OCI-LY3 (cell line): Measurements from ENCODE around the gene AHCYL1.

Experiments
- EZH2phosphoT487 ChIP-seq: fragments of 200-600 bp; shearing (Covaris generic); IDR thresholded peaks from 2 replicates; pipeline ENCODE4 v1.6.1; 2018; ENCODE audit warnings: antibody characterized with exemption, mixed run types, low read depth
- TF ChIP-seq, protein P1 (sequence below): fragments of 200-600, 300-600 bp; sonication (generic); IDR thresholded peaks from 2 replicates; pipeline ENCODE4 v1.5.1; 2014; ENCODE audit warnings: antibody characterized with exemption, low read length, low read depth

DNA sequence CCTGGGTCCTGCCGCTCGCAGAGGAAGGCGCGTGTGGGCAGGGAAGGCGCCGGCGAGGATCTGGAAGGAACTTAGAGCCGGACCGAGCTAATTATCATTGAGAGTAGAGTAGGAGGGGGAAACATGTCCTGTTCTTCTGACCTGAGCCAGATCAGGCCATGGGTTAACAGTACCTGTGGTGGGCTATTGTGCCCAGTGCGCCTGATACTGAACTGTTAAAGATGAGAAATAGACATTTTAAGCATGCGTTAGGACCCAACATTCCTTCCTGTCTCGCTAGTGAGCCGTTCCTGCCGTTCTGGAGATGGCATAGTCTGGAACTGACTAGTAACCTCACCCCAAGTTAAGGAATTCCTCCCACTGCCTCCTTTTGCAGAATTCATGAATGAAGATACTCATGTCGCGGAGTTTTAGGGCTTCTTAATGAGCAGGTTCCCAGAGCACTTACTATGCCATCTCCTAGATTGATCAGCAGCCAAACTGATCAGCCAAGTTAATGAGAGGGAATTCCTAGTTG is 50.7 kb downstream of the AHCYL1 start:
- TF ChIP-seq, protein P1, sequence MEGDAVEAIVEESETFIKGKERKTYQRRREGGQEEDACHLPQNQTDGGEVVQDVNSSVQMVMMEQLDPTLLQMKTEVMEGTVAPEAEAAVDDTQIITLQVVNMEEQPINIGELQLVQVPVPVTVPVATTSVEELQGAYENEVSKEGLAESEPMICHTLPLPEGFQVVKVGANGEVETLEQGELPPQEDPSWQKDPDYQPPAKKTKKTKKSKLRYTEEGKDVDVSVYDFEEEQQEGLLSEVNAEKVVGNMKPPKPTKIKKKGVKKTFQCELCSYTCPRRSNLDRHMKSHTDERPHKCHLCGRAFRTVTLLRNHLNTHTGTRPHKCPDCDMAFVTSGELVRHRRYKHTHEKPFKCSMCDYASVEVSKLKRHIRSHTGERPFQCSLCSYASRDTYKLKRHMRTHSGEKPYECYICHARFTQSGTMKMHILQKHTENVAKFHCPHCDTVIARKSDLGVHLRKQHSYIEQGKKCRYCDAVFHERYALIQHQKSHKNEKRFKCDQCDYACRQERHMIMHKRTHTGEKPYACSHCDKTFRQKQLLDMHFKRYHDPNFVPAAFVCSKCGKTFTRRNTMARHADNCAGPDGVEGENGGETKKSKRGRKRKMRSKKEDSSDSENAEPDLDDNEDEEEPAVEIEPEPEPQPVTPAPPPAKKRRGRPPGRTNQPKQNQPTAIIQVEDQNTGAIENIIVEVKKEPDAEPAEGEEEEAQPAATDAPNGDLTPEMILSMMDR = no peak
- TF ChIP-seq EZH2phosphoT487 = no peak
